ENCODE measurements around the gene LANCL1. TPM values are rescaled to one million over a fixed set of nuclear protein-coding genes. Genes with fewer than 3 reads are reported as not detected.
"Not testable (repeated sequence)": the region's sequence is repeated elsewhere in the genome, so short reads cannot be mapped to it uniquely, and the experiment has no call there.

The LANCL1 gene
- total and polyA plus RNA-seq, 8 donors, result 27.5 to 79.8 (median 71.9) TPM

DNA sequence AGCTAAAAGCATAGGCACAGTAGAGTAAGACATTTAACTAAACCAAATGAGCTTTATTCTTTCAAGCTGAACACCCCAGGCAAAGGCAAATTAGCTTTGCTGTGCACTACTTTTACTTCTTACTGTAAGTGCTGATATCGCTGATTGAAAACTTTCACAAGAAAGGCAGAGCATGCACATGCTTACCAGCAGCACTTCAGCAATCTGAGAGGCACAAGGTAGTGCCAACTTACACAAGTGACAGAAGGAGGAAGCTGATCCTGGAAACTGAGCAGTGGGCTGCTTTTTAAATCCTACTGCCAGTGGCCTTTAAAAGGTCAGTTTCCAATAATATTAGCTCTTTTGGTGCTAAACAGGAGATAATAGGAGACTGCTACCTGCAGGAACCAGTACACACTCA, 43.9 kb downstream of the LANCL1 start:
- DNase-seq (peak in 1 of 4 donors; percentile 17), ATAC-seq (peak; percentile 89)
- H3K4me1 ChIP-seq, result no peaks in the 10 kb centered on the region
- H3K27me3 ChIP-seq, result no peaks in the 10 kb centered on the region
- intact Hi-C loops (cut with DNase I), result no loop called here
- H3K36me3 ChIP-seq, result peaks cover 0 to 71% of the 10 kb centered on the region in 2 donors
- TF ChIP-seq, protein P1, sequence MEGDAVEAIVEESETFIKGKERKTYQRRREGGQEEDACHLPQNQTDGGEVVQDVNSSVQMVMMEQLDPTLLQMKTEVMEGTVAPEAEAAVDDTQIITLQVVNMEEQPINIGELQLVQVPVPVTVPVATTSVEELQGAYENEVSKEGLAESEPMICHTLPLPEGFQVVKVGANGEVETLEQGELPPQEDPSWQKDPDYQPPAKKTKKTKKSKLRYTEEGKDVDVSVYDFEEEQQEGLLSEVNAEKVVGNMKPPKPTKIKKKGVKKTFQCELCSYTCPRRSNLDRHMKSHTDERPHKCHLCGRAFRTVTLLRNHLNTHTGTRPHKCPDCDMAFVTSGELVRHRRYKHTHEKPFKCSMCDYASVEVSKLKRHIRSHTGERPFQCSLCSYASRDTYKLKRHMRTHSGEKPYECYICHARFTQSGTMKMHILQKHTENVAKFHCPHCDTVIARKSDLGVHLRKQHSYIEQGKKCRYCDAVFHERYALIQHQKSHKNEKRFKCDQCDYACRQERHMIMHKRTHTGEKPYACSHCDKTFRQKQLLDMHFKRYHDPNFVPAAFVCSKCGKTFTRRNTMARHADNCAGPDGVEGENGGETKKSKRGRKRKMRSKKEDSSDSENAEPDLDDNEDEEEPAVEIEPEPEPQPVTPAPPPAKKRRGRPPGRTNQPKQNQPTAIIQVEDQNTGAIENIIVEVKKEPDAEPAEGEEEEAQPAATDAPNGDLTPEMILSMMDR (IDR thresholded peaks at IDR 0.05), result no peak
- no peak overlapping the region for H3K27ac ChIP-seq
- peaks cover 0 to 7% of the 10 kb centered on the region in 2 donors for H3K9me3 ChIP-seq
- no peak overlapping the region for H3K4me3 ChIP-seq

- peaks cover 0 to 37% of the 10 kb centered on the region in 2 donors for H3K9me3 ChIP-seq
- no peak for ATAC-seq
- intact Hi-C loops (cut with DNase I), result no loop called here
Observed at GRCh38 chr2:210429403-210430137, 47.0 kb downstream of the LANCL1 start.

GRCh38 chr2:210428393-210429179, 48.0 kb downstream of the LANCL1 start:
- intact Hi-C loops (cut with DNase I), result no loop called here
- Histone ChIP-seq H3K36me3 (peaks cover 0 to 42% of the 10 kb centered on the region in 2 donors), H3K9me3 (peaks cover 0 to 45% of the 10 kb centered on the region in 2 donors), H3K27me3 (no peaks in the 10 kb centered on the region), H3K4me3 (no peak overlapping the region), H3K27ac (no peak overlapping the region), H3K4me1 (no peaks in the 10 kb centered on the region)
- DNase-seq (no peak), ATAC-seq (no peak)
- TF ChIP-seq, protein P1 (IDR thresholded peaks at IDR 0.05), result no peak

More at GRCh38 chr2:210429403-210430137, 47.0 kb downstream of the LANCL1 start:
- Histone ChIP-seq H3K36me3 (peaks cover 0 to 50% of the 10 kb centered on the region in 2 donors), H3K27ac (no peak overlapping the region), H3K4me1 (no peaks in the 10 kb centered on the region), H3K27me3 (no peaks in the 10 kb centered on the region), H3K4me3 (no peak overlapping the region)
- TF ChIP-seq, protein P1 (IDR thresholded peaks at IDR 0.05), result no peak
- DNase-seq, result no peak

DNA sequence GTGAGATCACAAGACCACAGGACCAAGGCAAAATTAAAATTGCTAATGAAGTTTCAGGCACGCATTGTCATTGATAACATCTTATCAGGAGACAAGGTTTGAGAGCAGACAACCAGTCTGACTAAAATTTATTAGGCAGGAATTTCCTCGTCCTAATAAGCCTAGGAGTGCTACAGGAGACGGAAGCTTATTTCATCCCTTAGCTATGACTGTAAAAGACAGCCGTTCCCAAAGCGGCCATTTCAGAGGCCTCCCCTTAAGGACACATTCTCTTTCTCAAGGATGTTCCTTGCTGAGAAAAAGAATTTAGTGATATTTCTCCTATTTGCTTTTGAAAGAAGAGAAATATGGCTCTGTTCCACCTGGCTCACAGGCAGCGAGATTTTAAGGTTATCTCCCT, 49.2 kb downstream of the LANCL1 start:
- H3K4me1 ChIP-seq; H3K27me3 ChIP-seq; ATAC-seq; DNase-seq; intact Hi-C loops (cut with DNase I); H3K27ac ChIP-seq; H3K4me3 ChIP-seq: not testable (repeated sequence)
- Histone ChIP-seq H3K9me3 (peaks cover 0 to 45% of the 10 kb centered on the region in 2 donors), H3K36me3 (peaks cover 0 to 34% of the 10 kb centered on the region in 2 donors)

DNA sequence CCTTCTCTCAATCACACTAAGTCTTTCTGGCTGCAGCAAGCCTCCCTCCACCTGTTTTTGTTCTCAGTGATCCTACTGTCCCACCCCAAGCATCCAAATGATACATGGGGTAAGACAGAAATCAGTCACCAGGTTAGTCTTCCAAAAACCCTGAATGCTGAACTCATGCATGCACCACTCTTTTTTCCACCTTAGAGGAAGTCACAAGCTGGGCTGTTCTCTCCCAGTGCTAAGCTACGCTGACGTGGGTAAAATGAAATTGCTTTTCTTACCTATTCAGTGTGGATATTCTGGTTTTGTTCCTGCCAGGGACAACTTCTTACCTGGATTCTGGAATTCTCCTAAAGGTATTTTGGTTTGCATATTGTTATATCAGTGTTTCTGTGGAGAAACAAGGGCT, 54.2 kb downstream of the LANCL1 start:
- Histone ChIP-seq H3K4me1 (no peaks in the 10 kb centered on the region), H3K4me3 (no peak overlapping the region), H3K27me3 (no peaks in the 10 kb centered on the region), H3K9me3 (peaks cover 0 to 36% of the 10 kb centered on the region in 2 donors), H3K27ac (no peak overlapping the region), H3K36me3 (no peaks in the 10 kb centered on the region)
- intact Hi-C loops (cut with DNase I), result no loop called here
- ATAC-seq (no peak), DNase-seq (no peak)
- TF ChIP-seq, protein P1 (IDR thresholded peaks at IDR 0.05), result no peak

Data from left lung (tissue), 10 donors.